Coronary artery (tissue), 2 donors: ENCODE data around the gene SETD3.

Source experiments
- DNase-seq: peaks from one replicate; pipeline ENCODE4 v3.0.0-alpha.2; 2017; ENCODE audit warnings: low spot score
- H3K27ac ChIP-seq, 2 donors: fragments of 200-600 bp; sonication (generic); one replicate each; pipeline ENCODE4 v1.5.1; 2016 to 2019
- H3K4me3 ChIP-seq: fragments of 200-600 bp; sonication (generic); 2 replicates; pipeline ENCODE4 v1.5.1; 2016; ENCODE audit warnings: mild to moderate bottlenecking, moderate library complexity
- TF ChIP-seq, protein P1 (sequence below): fragments of 200-600 bp; sonication (generic); IDR thresholded peaks from one replicate; pipeline ENCODE4 v1.5.1; 2019; ENCODE audit warnings: antibody characterized with exemption

Gene SETD3

DNA sequence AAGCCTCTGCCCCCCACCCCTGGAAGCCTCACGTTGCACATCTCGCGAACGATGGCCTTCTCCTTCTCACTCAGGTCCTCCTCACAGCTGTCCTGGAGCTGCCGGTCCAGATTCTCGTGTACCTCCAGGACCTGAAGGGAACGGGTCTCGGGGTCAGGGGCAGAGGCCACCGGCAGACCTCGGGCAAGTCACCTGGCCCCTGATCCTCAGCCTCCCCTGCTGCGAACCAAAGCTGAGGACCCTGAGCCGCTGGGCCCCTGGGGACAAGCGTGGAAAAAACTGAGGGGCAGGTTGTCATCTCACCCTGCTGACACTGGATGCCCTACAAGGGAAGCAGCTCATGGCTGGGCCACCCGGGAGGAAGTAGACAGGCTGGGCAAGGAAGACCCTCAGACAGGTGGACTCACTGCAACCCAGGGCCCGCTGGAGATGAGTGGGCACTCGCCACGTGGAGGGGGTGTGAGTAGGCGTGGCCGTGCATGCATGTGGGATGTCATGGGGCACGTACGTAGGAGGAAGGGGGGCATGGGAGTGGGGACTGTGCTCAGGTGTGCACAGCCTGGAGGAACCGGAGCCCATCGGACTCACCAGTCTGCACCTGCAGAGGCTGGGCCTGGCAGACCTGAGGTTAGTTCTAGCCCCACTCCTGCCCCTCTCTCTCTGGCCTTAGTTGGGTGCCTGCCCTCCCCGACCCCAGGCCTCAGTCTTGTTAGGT lies 35.7 kb upstream of the SETD3 start:
- TF ChIP-seq, protein P1, sequence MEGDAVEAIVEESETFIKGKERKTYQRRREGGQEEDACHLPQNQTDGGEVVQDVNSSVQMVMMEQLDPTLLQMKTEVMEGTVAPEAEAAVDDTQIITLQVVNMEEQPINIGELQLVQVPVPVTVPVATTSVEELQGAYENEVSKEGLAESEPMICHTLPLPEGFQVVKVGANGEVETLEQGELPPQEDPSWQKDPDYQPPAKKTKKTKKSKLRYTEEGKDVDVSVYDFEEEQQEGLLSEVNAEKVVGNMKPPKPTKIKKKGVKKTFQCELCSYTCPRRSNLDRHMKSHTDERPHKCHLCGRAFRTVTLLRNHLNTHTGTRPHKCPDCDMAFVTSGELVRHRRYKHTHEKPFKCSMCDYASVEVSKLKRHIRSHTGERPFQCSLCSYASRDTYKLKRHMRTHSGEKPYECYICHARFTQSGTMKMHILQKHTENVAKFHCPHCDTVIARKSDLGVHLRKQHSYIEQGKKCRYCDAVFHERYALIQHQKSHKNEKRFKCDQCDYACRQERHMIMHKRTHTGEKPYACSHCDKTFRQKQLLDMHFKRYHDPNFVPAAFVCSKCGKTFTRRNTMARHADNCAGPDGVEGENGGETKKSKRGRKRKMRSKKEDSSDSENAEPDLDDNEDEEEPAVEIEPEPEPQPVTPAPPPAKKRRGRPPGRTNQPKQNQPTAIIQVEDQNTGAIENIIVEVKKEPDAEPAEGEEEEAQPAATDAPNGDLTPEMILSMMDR: no peak
- peak; percentile 67 for DNase-seq

DNA sequence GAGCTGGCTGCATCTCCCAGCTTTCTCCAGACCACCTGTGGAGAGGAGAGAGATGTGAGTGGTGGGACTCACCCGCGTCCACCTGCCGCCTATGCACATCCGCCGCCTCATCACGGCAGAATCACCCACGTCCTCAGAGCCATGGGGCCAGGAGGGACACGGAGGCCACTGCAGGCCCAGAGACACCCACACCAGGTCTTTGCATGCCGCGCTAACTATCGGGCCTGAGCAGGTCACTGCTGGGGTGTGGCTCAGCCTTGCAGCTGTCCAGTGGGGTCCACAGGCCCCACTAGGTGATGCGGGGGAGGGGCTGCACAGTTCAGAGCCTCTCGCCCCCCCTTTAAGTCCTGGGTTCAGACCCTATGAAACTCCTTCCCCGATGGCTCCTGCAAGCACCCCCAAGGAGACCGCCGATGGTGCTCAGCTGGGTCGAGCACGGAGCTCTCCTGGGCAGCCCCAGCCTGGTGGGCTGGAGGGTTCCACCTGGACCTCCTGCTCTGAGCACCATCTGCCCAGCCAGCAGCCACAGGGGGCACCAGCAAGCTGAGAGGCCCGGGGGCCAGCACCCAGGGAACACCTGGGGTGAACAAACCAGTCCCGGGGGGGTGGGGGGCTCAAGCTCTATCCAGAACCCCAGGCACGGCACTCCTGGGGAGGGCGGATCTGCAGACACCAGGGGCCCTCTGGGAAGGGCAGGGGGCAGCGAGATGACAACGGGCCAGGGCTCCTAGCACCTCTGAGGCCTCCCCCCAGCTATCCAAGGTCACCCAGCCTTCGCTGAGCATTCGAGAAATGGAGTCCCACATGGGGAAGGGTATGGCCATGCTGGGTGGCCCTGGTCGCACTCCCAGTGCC lies 34.9 kb upstream of the SETD3 start:
- TF ChIP-seq, protein P1: no peak
- Histone ChIP-seq H3K27ac (no peak overlapping the region), H3K4me3 (no peak overlapping the region)
- peak; percentile 66 for DNase-seq

More for the DNA sequence above, 35.7 kb upstream of the SETD3 start:
- Histone ChIP-seq H3K27ac (no peak overlapping the region), H3K4me3 (no peak overlapping the region)

DNA sequence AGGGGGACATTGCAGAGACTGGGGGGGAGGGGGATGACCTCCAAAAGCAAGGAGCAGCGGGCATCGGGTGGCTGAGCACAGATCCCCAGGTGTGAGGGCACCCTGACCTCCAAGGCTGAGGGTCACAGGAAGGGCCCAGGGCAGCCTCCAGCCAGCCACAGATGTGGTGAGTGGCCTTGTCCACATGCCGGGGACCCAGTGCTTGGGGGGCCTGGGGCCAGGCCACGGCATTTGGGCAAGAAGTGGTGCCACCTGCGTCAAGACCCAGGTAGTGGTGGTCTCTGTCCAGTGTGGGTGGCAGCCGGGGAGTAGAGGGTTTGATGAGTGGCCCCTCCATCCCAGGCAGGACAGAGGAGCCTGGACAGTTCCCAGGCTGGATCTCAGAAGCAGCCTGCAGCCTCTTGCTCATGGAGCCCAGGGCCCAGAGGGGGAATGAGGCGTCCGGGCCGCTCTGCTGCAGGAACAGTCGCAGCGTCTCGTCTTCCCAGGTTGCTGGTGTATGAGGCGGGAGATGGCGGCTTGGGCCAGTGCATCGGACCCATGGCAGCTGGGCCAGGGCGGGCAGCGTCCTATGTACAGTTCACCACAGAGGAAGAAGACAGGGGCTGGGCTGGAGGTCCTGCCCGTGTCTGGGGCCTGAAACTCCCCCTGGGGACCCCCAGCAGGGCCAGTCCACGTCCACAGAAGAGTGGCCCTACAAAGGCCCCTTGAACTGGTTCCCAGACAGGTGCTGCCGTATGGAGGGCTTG lies 34.1 kb upstream of the SETD3 start:
- DNase-seq: peak; percentile 72
- no peak overlapping the region for H3K27ac ChIP-seq

DNA sequence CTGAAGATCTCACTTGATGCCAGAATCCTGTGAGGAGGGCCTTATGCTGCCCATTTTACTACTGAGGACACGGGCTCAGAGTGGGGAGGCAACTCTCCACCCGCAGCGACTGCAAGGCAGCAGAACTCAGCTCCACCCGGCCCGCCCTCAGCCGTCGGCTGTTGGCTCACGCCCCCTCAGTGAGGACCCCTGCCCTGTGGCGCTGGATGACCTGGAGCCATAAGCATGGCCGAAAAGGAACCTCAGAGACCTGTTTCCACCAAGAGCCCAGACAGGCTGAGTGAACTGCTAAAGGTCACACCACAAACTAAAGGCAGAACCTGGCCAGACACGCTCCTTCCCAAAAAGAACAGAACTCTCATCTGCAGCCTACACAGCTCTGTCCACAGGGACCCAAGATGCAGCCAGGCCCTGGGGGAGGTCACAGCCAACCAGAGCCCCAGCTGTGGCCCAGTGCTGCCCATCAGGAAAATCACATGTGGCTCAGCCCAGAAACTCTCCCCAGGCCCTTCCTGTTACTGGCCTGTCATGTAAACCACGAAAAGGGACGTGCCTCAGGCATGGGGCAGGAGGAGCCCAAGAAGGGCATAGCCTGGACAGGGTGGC lies 33.4 kb upstream of the SETD3 start:
- DNase-seq: peak; percentile 71
- Histone ChIP-seq H3K27ac (no peak overlapping the region), H3K4me3 (no peak overlapping the region)
- TF ChIP-seq, protein P1: no peak

More for the DNA sequence above, 34.1 kb upstream of the SETD3 start:
- no peak overlapping the region for H3K4me3 ChIP-seq
- TF ChIP-seq, protein P1: no peak

DNA sequence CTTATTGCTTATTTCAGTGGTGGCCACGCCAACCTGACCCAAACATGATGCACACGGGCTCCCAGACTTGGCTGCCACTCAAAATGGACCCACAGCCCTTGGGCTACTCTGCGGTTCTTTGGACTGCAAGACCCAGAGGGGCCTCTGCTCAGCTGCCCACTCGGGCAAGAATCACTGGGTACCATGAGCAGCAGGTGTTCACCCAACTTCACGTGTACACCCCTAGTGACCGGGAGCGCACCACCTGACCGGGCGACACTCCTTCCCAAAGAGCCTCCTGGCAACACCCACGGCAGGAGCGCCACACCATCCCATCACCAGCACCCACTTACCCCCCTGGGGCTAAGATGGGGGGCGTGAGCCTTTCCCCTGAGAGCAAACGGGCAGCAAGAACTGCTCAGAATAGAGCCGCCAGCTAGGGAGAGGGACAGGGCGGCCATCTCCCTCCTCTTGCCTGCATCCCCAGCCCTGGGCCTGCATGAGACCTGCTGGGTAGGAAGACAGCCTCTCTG lies 32.6 kb upstream of the SETD3 start:
- H3K27ac ChIP-seq: no peak overlapping the region
- no peak overlapping the region for H3K4me3 ChIP-seq
- TF ChIP-seq, protein P1: no peak
- DNase-seq: no peak

DNA sequence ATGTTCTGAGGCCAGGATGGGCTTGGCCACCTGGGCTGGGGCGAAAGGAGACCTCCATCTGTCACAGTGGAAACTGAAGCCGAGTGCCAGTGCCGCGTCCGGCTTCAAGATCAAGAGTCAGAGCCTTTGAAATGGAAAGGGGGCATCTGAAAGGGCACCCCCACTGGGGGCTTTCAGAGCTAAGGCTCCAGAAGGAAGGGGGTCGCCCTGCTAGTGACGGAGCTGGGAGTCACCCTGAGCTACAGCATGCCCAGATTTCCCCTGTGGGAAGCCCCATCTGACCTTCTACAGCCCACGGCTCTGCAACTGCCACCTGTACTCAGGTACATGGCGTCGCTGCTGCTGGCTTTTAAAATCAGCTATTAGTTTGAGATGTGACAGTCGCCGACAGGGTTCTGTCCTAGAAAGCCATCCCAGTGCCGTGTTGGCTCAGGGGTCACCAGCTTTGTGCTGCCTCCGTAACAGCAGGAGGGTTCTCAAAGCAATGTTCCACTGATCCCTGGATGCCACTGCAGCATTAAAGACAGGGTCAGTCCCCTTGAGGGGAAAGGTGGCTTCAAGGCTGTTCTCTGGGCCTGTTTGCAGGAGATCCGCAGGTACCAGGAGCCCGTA lies 32.0 kb upstream of the SETD3 start:
- no peak overlapping the region for H3K27ac ChIP-seq
- no peak for DNase-seq
- TF ChIP-seq, protein P1: no peak

More for the DNA sequence above, 32.0 kb upstream of the SETD3 start:
- no peak overlapping the region for H3K4me3 ChIP-seq
